WTC11 (cell line): ENCODE measurements around the gene CHFR. TPM values are rescaled to one million over a fixed set of nuclear protein-coding genes. Genes with fewer than 3 reads are reported as not detected.
"Not testable (repeated sequence)": the region's sequence is repeated elsewhere in the genome, so short reads cannot be mapped to it uniquely, and the experiment has no call there.

ENCODE experiments used
- ATAC-seq: fragments of 200-7000 bp; cut with Tn5 transposase; 2 replicates; pipeline ENCODE4 v1.10.0; 2021; ENCODE audit warnings: mild to moderate bottlenecking, moderate library complexity
- CTCF ChIA-PET: fragments of 300-600 bp; sonication (Branson Sonifier 250); formaldehyde crosslinking; loops from one replicate; lab custom pipeline; 2021; ENCODE audit warnings: antibody characterized with exemption; lab: Charles Lee
- POLR2A ChIA-PET: fragments of 350-600 bp; sonication (Branson Sonifier 250); formaldehyde crosslinking; loops from one replicate; lab custom pipeline; 2021; ENCODE audit warnings: antibody characterized with exemption; lab: Charles Lee
- DNase-seq: peaks from one replicate; pipeline ENCODE4 v3.0.0; 2021; ENCODE audit warnings: low spot score
- H3K27ac Mint-ChIP-seq: 2 replicates; pipeline ENCODE4 v1.8.0; 2021; ENCODE audit warnings: mixed read lengths
- H3K27me3 Mint-ChIP-seq: 2 replicates; pipeline ENCODE4 v1.8.0; 2021; ENCODE audit warnings: low read depth, mild to moderate bottlenecking, moderate library complexity, mixed read lengths
- H3K36me3 Mint-ChIP-seq: 2 replicates; pipeline ENCODE4 v1.8.0; 2021; ENCODE audit warnings: mixed read lengths
- H3K4me1 Mint-ChIP-seq: 2 replicates; pipeline ENCODE4 v1.8.0; 2022; ENCODE audit warnings: mixed read lengths
- H3K4me3 Mint-ChIP-seq: 2 replicates; pipeline ENCODE4 v1.8.0; 2021; ENCODE audit warnings: mild to moderate bottlenecking, moderate library complexity, mixed read lengths
- H3K9me3 Mint-ChIP-seq: 2 replicates; pipeline ENCODE4 v1.8.0; 2021; ENCODE audit warnings: mixed read lengths
- ARID4B ChIP-seq: sonication (generic); formaldehyde crosslinking; IDR thresholded peaks from 2 replicates; pipeline ENCODE4 v1.8.0; 2023; ENCODE audit warnings: missing genetic modification reagents, mild to moderate bottlenecking, borderline replicate concordance
- CREM ChIP-seq: sonication (generic); formaldehyde crosslinking; IDR thresholded peaks from 2 replicates; pipeline ENCODE4 v1.8.1; 2022; ENCODE audit warnings: mild to moderate bottlenecking, missing genetic modification reagents, moderate library complexity
- E2F4 ChIP-seq: sonication (generic); formaldehyde crosslinking; IDR thresholded peaks from 2 replicates; pipeline ENCODE4 v1.8.1; 2022; ENCODE audit warnings: low read depth, mild to moderate bottlenecking, moderate library complexity, missing genetic modification reagents, borderline replicate concordance
- E2F5 ChIP-seq: sonication (generic); formaldehyde crosslinking; IDR thresholded peaks from 2 replicates; pipeline ENCODE4 v1.8.1; 2022; ENCODE audit warnings: mild to moderate bottlenecking, moderate library complexity, missing genetic modification reagents
- ETV6 ChIP-seq: sonication (generic); formaldehyde crosslinking; IDR thresholded peaks from 2 replicates; pipeline ENCODE4 v1.8.1; 2022; ENCODE audit warnings: mild to moderate bottlenecking, missing genetic modification reagents
- NR2C2 ChIP-seq: sonication (generic); formaldehyde crosslinking; IDR thresholded peaks from 2 replicates; pipeline ENCODE4 v1.8.0; 2022; ENCODE audit warnings: mild to moderate bottlenecking, missing genetic modification reagents
- NR3C1 ChIP-seq: sonication (generic); formaldehyde crosslinking; conservative IDR thresholded peaks from 2 replicates; pipeline ENCODE4 v1.8.1; 2023; ENCODE audit warnings: low read depth, mild to moderate bottlenecking, missing genetic modification reagents
- SMAD3 ChIP-seq: sonication (generic); formaldehyde crosslinking; IDR thresholded peaks from 2 replicates; pipeline ENCODE4 v1.8.0; 2022; ENCODE audit warnings: missing genetic modification reagents, mild to moderate bottlenecking, borderline replicate concordance
- TEAD1 ChIP-seq: sonication (generic); formaldehyde crosslinking; IDR thresholded peaks from 2 replicates; pipeline ENCODE4 v1.8.0; 2022; ENCODE audit warnings: mild to moderate bottlenecking, missing genetic modification reagents
- ZMAT4 ChIP-seq: fragments of 250-450 bp; sonication (Bioruptor Pico); IDR thresholded peaks from 2 replicates; pipeline ENCODE4 v1.9.0; 2021; ENCODE audit warnings: mild to moderate bottlenecking
- ZNF396 ChIP-seq: fragments of 250-450 bp; sonication (Bioruptor Pico); IDR thresholded peaks from 2 replicates; pipeline ENCODE4 v1.8.0; 2021; ENCODE audit warnings: mild to moderate bottlenecking, moderate library complexity, borderline replicate concordance
- total RNA-seq: library from RNA; stranded (reverse); gene quantifications from 3 replicates; pipeline ENCODE4 v1.2.3, GENCODE V29; 2021
- TF ChIP-seq, protein P1 (sequence below): sonication (generic); formaldehyde crosslinking; IDR thresholded peaks from 2 replicates; pipeline ENCODE4 v1.8.1; 2023; ENCODE audit warnings: mild to moderate bottlenecking, missing genetic modification reagents
- TF ChIP-seq, protein P2 (sequence below): fragments of 250-450 bp; sonication (Bioruptor Pico); IDR thresholded peaks from 2 replicates; pipeline ENCODE4 v1.9.0; 2021; ENCODE audit warnings: mild to moderate bottlenecking

The CHFR gene
- total RNA-seq, 1 experiment from 2014 or later = 58.7 TPM

DNA sequence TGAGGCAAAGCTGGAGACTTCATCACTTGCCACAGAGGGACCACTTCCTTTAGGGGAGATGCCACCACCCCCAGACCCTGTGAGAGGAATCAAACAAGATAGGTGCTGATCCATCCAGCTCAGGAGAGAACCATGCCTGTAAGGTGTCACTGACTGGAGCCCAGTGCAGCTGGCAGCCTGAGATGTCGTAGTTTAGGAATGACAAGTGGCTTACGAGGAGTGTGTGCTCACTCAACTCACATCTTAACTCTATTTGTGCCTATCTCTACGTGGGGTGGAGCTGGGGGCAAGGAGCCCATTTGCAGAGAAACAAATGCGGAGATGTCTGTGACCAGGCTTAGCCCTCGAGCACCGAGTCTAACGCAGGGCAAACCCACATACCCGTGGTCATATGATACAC is 25.8 kb downstream of the CHFR start (continued):
- TF ChIP-seq ARID4B (no peak), ZMAT4 (CRISPR knock-in tag) (no peak), CREM (CRISPR knock-in tag) (no peak), ZNF396 (CRISPR knock-in tag) (no peak), E2F5 (CRISPR knock-in tag) (no peak)
- TF ChIP-seq, protein P1, sequence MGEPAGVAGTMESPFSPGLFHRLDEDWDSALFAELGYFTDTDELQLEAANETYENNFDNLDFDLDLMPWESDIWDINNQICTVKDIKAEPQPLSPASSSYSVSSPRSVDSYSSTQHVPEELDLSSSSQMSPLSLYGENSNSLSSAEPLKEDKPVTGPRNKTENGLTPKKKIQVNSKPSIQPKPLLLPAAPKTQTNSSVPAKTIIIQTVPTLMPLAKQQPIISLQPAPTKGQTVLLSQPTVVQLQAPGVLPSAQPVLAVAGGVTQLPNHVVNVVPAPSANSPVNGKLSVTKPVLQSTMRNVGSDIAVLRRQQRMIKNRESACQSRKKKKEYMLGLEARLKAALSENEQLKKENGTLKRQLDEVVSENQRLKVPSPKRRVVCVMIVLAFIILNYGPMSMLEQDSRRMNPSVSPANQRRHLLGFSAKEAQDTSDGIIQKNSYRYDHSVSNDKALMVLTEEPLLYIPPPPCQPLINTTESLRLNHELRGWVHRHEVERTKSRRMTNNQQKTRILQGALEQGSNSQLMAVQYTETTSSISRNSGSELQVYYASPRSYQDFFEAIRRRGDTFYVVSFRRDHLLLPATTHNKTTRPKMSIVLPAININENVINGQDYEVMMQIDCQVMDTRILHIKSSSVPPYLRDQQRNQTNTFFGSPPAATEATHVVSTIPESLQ = no peak

DNA sequence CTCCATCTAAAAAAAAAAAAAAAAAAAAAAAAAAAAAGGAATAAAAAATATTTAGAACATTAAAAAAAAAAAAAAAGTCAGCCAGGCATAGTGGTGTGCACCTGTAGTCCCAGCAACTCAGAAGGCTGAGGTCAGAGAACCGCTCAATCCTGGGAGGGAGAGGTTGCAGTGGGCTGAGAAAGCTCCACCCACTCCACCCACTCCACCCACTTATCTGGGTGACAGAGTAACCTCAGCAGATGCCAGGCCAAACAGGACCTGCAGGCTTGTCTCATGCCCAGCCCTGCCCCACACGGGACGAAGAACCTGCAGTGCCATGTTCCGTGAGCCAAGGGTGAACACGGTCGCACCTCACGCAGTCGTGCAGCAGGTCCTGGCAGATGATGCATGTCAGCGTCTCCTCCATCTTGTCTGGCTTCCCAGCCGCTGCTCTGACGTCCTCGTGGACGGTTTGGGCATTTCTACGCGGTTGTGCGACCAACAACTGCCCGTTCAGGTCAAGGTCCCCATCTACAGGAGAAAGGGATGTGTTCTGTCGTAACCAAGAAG is 28.6 kb downstream of the CHFR start:
- no peaks in the 10 kb centered on the region for H3K9me3 Mint-ChIP-seq
- no peaks in the 10 kb centered on the region for H3K27me3 Mint-ChIP-seq
- no peak overlapping the region for H3K4me3 Mint-ChIP-seq
- ATAC-seq (no peak), DNase-seq (no peak)
- peaks cover 54% of the 10 kb centered on the region for H3K36me3 Mint-ChIP-seq
- ChIA-PET CTCF (no interaction called here), POLR2A (no interaction called here)
- no peak overlapping the region for H3K27ac Mint-ChIP-seq
- H3K4me1 Mint-ChIP-seq = no peaks in the 10 kb centered on the region
- TF ChIP-seq ETV6 (CRISPR knock-in tag) (no peak), TEAD1 (CRISPR knock-in tag) (no peak)
- TF ChIP-seq, protein P2, sequence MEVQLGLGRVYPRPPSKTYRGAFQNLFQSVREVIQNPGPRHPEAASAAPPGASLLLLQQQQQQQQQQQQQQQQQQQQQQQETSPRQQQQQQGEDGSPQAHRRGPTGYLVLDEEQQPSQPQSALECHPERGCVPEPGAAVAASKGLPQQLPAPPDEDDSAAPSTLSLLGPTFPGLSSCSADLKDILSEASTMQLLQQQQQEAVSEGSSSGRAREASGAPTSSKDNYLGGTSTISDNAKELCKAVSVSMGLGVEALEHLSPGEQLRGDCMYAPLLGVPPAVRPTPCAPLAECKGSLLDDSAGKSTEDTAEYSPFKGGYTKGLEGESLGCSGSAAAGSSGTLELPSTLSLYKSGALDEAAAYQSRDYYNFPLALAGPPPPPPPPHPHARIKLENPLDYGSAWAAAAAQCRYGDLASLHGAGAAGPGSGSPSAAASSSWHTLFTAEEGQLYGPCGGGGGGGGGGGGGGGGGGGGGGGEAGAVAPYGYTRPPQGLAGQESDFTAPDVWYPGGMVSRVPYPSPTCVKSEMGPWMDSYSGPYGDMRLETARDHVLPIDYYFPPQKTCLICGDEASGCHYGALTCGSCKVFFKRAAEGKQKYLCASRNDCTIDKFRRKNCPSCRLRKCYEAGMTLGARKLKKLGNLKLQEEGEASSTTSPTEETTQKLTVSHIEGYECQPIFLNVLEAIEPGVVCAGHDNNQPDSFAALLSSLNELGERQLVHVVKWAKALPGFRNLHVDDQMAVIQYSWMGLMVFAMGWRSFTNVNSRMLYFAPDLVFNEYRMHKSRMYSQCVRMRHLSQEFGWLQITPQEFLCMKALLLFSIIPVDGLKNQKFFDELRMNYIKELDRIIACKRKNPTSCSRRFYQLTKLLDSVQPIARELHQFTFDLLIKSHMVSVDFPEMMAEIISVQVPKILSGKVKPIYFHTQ (CRISPR knock-in tag) = no peak

- DNase-seq, H3K9me3 Mint-ChIP-seq, CTCF ChIA-PET, H3K27me3 Mint-ChIP-seq, ATAC-seq, H3K27ac Mint-ChIP-seq, H3K4me1 Mint-ChIP-seq, POLR2A ChIA-PET, H3K4me3 Mint-ChIP-seq: not testable (repeated sequence)
- peaks cover 56% of the 10 kb centered on the region for H3K36me3 Mint-ChIP-seq
Observed at GRCh38 chr12:132857019-132857418, 30.4 kb downstream of the CHFR start.

DNA sequence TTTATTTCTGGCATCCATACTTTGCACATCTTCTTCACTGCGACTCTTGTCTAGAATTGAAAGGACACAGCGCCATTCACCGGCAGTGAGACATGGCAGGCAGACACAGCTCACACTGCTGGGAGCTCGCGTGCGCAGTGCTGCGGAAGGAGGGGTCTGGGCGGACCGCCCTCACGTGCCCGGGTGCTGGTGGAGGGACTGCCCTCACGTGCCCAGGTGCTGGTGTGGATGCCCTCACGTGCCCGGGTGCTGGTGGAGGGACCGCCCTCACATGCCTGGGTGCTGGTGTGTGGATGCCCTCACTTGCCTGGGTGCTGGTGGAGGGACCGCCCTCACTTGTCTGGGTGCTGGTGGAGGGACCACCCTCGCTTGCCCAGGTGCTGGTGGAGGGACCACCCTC is 30.8 kb downstream of the CHFR start:
- Mint-ChIP-seq H3K36me3 (peaks cover 54% of the 10 kb centered on the region), H3K27ac (no peak overlapping the region)
- POLR2A ChIA-PET = no interaction called here
- TF ChIP-seq NR3C1 (CRISPR knock-in tag) = no peak
- TF ChIP-seq SMAD3 (CRISPR knock-in tag) = no peak
- TF ChIP-seq NR2C2 (CRISPR knock-in tag) = no peak
- no peak for TF ChIP-seq ARID4B
- TF ChIP-seq E2F4 (CRISPR knock-in tag) = no peak

More for the DNA sequence above, 30.8 kb downstream of the CHFR start:
- Mint-ChIP-seq H3K9me3 (no peaks in the 10 kb centered on the region), H3K27me3 (no peaks in the 10 kb centered on the region), H3K4me1 (no peaks in the 10 kb centered on the region), H3K4me3 (no peak overlapping the region)
- DNase-seq = no peak
- CTCF ChIA-PET = interaction anchor here (1.1 kb wide), 1 partner anchor 48 kb away, joined by 4 read pairs; no protein-coding TSS in a partner anchor
- ATAC-seq = no peak
